ENCODE measurements around the gene SLCO4A1. TPM values are rescaled to one million over a fixed set of nuclear protein-coding genes. Genes with fewer than 3 reads are reported as not detected.

The SLCO4A1 gene
- total and polyA plus RNA-seq, 2 donors (not counting 1 experiment from before 2014, with no cell fraction given), result 2.1 to 79.5 TPM

- no peak overlapping the region for H3K27ac ChIP-seq (ENCODE audit: low read length in 2 of 2)
- Mint-ChIP-seq H3K27me3 (peaks cover 22% of the 10 kb centered on the region), H3K9me3 (ENCODE audit: insufficient read depth) (no peaks in the 10 kb centered on the region), H3K4me3 (no peak overlapping the region), H3K4me1 (peaks cover 4% of the 10 kb centered on the region), H3K27ac (no peak overlapping the region)
- H2AFZ ChIP-seq (ENCODE audit: insufficient read depth, low read depth, low read length, poor library complexity, severe bottlenecking), result no peak overlapping the region
- no peaks in the 10 kb centered on the region for H4K20me1 ChIP-seq (ENCODE audit: control insufficient read depth, insufficient read depth, low read length, poor library complexity, severe bottlenecking)
- WGBS (ENCODE audit: insufficient coverage), result 23% methylated on average over 16 of the region's 16 CpGs
- DNase-seq, result no peak
- no peak overlapping the region for H3K9ac ChIP-seq (ENCODE audit: low read length)
- no peak for ATAC-seq (ENCODE audit: low read depth)
- peaks cover 0 to 23% (median 0%) of the 10 kb centered on the region in 4 experiments for H3K27me3 ChIP-seq (replicated peaks in 1 of 4; ENCODE audit: control extremely low read depth in 1 of 4, control insufficient read depth in 3 of 4, insufficient read depth in 4 of 4, low read length in 3 of 4)
- H3K4me1 ChIP-seq (ENCODE audit: control insufficient read depth in 2 of 2, insufficient read depth in 2 of 2, low read length in 2 of 2), result peaks cover 4 to 6% of the 10 kb centered on the region in 2 donors
- TF ChIP-seq EZH2 (IDR thresholded peaks at IDR 0.05; ENCODE audit: borderline replicate concordance, insufficient read depth, low read depth, low read length, poor library complexity, severe bottlenecking), result no peak
- TF ChIP-seq CTCF (IDR thresholded peaks at IDR 0.05), result no peak
- no peaks in the 10 kb centered on the region for H3K36me3 ChIP-seq (replicated peaks in 1 of 2; ENCODE audit: control extremely low read depth in 1 of 2, control insufficient read depth in 1 of 2, extremely low read depth in 1 of 2, insufficient read depth in 2 of 2, low read length in 1 of 2)
- intact Hi-C loops (cut with micrococcal nuclease), result no loop called here
- no peak overlapping the region for H3K4me2 ChIP-seq (replicated peaks; ENCODE audit: low read depth, low read length, poor library complexity, severe bottlenecking)
- no peak overlapping the region for H3K4me3 ChIP-seq (ENCODE audit: control extremely low read depth in 1 of 5, extremely low read depth in 1 of 5, insufficient read depth in 1 of 5, low read depth in 2 of 5, low read length in 4 of 5)
- ChIA-PET CTCF (interaction anchor here (1.3 kb wide), 2 partner anchors 12 to 26 kb away, joined by 3 to 7 read pairs; no protein-coding TSS in a partner anchor), POLR2A (interaction anchor here (2.6 kb wide), 1 partner anchor 12 kb away, joined by 8 read pairs; no protein-coding TSS in a partner anchor)
- H3K79me2 ChIP-seq (ENCODE audit: control insufficient read depth, insufficient read depth, low read length), result no peaks in the 10 kb centered on the region
- H3K9me3 ChIP-seq (ENCODE audit: control extremely low read depth in 1 of 3, control insufficient read depth in 2 of 3, insufficient read depth in 1 of 3, low read length in 2 of 3), result no peaks in the 10 kb centered on the region
Observed at GRCh38 chr20:62636446-62636845, 5.9 kb upstream of the SLCO4A1 start.

- Histone ChIP-seq H3K36me3 (replicated peaks in 1 of 2; ENCODE audit: control extremely low read depth in 1 of 2, control insufficient read depth in 1 of 2, extremely low read depth in 1 of 2, insufficient read depth in 2 of 2, low read length in 1 of 2) (no peaks in the 10 kb centered on the region), H3K9ac (ENCODE audit: low read length) (no peak overlapping the region), H3K27me3 (replicated peaks in 1 of 4; ENCODE audit: control extremely low read depth in 1 of 4, control insufficient read depth in 3 of 4, insufficient read depth in 4 of 4, low read length in 3 of 4) (peaks cover 0 to 23% (median 0%) of the 10 kb centered on the region in 4 experiments), H2AFZ (ENCODE audit: insufficient read depth, low read depth, low read length, poor library complexity, severe bottlenecking) (no peak overlapping the region), H3K4me2 (replicated peaks; ENCODE audit: low read depth, low read length, poor library complexity, severe bottlenecking) (no peak overlapping the region), H3K9me3 (ENCODE audit: control extremely low read depth in 1 of 3, control insufficient read depth in 2 of 3, insufficient read depth in 1 of 3, low read length in 2 of 3) (no peaks in the 10 kb centered on the region), H3K4me3 (ENCODE audit: control extremely low read depth in 1 of 5, extremely low read depth in 1 of 5, insufficient read depth in 1 of 5, low read depth in 2 of 5, low read length in 4 of 5) (no peak overlapping the region), H3K79me2 (ENCODE audit: control insufficient read depth, insufficient read depth, low read length) (no peaks in the 10 kb centered on the region), H4K20me1 (ENCODE audit: control insufficient read depth, insufficient read depth, low read length, poor library complexity, severe bottlenecking) (no peaks in the 10 kb centered on the region), H3K27ac (ENCODE audit: low read length in 2 of 2) (no peak overlapping the region), H3K4me1 (ENCODE audit: control insufficient read depth in 2 of 2, insufficient read depth in 2 of 2, low read length in 2 of 2) (peaks cover 9 to 10% of the 10 kb centered on the region in 2 donors)
- ATAC-seq (ENCODE audit: low read depth), result no peak
- ChIA-PET CTCF (interaction anchor here (1.0 to 1.3 kb wide), 3 partner anchors 9 to 27 kb away, joined by 3 to 7 read pairs (median 3); no protein-coding TSS in a partner anchor), POLR2A (interaction anchor here (2.6 kb wide), 1 partner anchor 13 kb away, joined by 8 read pairs; no protein-coding TSS in a partner anchor)
- H3K27ac Mint-ChIP-seq, result no peak overlapping the region
- DNase-seq, result no peak
- H3K4me3 Mint-ChIP-seq, result no peak overlapping the region
- 87% methylated on average over 5 of the region's 5 CpGs for WGBS (ENCODE audit: insufficient coverage)
- peaks cover 22% of the 10 kb centered on the region for H3K27me3 Mint-ChIP-seq
- intact Hi-C loops (cut with micrococcal nuclease), result no loop called here
- H3K9me3 Mint-ChIP-seq (ENCODE audit: insufficient read depth), result no peaks in the 10 kb centered on the region
- peaks cover 6% of the 10 kb centered on the region for H3K4me1 Mint-ChIP-seq
- TF ChIP-seq EZH2 (IDR thresholded peaks at IDR 0.05; ENCODE audit: borderline replicate concordance, insufficient read depth, low read depth, low read length, poor library complexity, severe bottlenecking) (no peak), CTCF (IDR thresholded peaks at IDR 0.05) (no peak)
Observed at GRCh38 chr20:62637110-62637509, 5.2 kb upstream of the SLCO4A1 start.

All from B cell (primary cell).